K562 (cell line): ENCODE data around the gene GSTM2. TPM values are rescaled to one million over a fixed set of nuclear protein-coding genes. Genes with fewer than 3 reads are reported as not detected.

Experiments used
- CREBBP ChIP-seq: IDR thresholded peaks from one replicate; pipeline ENCODE4 v1.6.1; 2012; ENCODE audit warnings: low read depth, mild to moderate bottlenecking, control low read depth, inconsistent platforms, low read length
- HCFC1 ChIP-seq: IDR thresholded peaks from 2 replicates; pipeline ENCODE4 v1.6.1; 2012; ENCODE audit warnings: low read depth, low read length, improper control_type of control experiment
- ILF3 ChIP-seq: fragments of 450-650 bp; IDR thresholded peaks from 2 replicates; pipeline ENCODE4 v1.6.1; 2018; ENCODE audit warnings: antibody characterized with exemption, mild to moderate bottlenecking, moderate library complexity, borderline replicate concordance
- JUND ChIP-seq, 2 experiments: IDR thresholded peaks; 2 replicates in 1 of 2; 3 replicates in 1 of 2; pipeline ENCODE4 v1.6.1; 2011; ENCODE audit warnings: borderline replicate concordance in 2 of 2, low read depth in 2 of 2, low read length in 2 of 2, improper control_type of control experiment in 1 of 2, missing biosample characterization in 1 of 2, missing genetic modification characterization in 1 of 2, missing genetic modification reagents in 1 of 2
- MTA3 ChIP-seq: fragments of 450-650 bp; formaldehyde crosslinking; IDR thresholded peaks from 2 replicates; pipeline ENCODE4 v1.6.1; 2017; ENCODE audit warnings: mild to moderate bottlenecking, borderline replicate concordance
- MYNN ChIP-seq, 2 experiments: sonication (generic); formaldehyde crosslinking in 1 of 2; IDR thresholded peaks; 2 replicates each; pipeline versions ENCODE4 v1.5.0 to v1.6.1; 2016 to 2020; ENCODE audit warnings: antibody characterized with exemption in 1 of 2, missing genetic modification reagents in 1 of 2
- PML ChIP-seq: IDR thresholded peaks from 2 replicates; pipeline ENCODE4 v1.6.1; 2012; ENCODE audit warnings: low read length, inconsistent platforms
- PURB ChIP-seq: sonication (generic); formaldehyde crosslinking; IDR thresholded peaks from 2 replicates; pipeline ENCODE4 v1.9.0; 2021; ENCODE audit warnings: low read depth, mild to moderate bottlenecking, missing genetic modification reagents
- RBM22 ChIP-seq: fragments of 200-400 bp; formaldehyde crosslinking; IDR thresholded peaks from 2 replicates; pipeline ENCODE4 v1.6.1; 2018; ENCODE audit warnings: low read length, low read depth; ENCODE audit not compliant: poor library complexity, severe bottlenecking
- TARDBP ChIP-seq: fragments of 450-650 bp; IDR thresholded peaks from 2 replicates; pipeline ENCODE4 v1.6.1; 2016
- TBP ChIP-seq: optimal IDR thresholded peaks from 2 replicates; pipeline ENCODE3; 2011; ENCODE audit warnings: low read depth, low read length, improper control_type of control experiment
- TOE1 ChIP-seq, 2 experiments: fragments of 450-650 bp in 1 of 2; sonication (generic) in 1 of 2; formaldehyde crosslinking in 1 of 2; IDR thresholded peaks; 2 replicates each; pipeline versions ENCODE4 v1.7.1 to v1.8.0; 2016 to 2022; ENCODE audit warnings: borderline replicate concordance in 2 of 2, mild to moderate bottlenecking in 2 of 2, antibody characterized with exemption in 1 of 2, inconsistent platforms in 1 of 2, low read depth in 1 of 2, missing genetic modification reagents in 1 of 2, moderate library complexity in 1 of 2
- ZBTB12 ChIP-seq: fragments of 250-450 bp; sonication (Bioruptor Pico); IDR thresholded peaks from 2 replicates; pipeline ENCODE4 v1.4.0; 2020
- ZNF253 ChIP-seq: fragments of 250-450 bp; sonication (Bioruptor Pico); conservative IDR thresholded peaks from 2 replicates; pipeline ENCODE4 v1.6.1; 2021; ENCODE audit warnings: mild to moderate bottlenecking
- ZNF3 ChIP-seq: fragments of 250-450 bp; sonication (Bioruptor Pico); IDR thresholded peaks from 2 replicates; pipeline ENCODE4 v1.5.0; 2021; ENCODE audit warnings: mild to moderate bottlenecking, moderate library complexity
- ZNF431 ChIP-seq: sonication (generic); formaldehyde crosslinking; IDR thresholded peaks from 2 replicates; pipeline ENCODE4 v1.8.0; 2022; ENCODE audit warnings: mild to moderate bottlenecking, missing genetic modification reagents
- ZNF79 ChIP-seq: fragments of 250-450 bp; sonication (Bioruptor Pico); IDR thresholded peaks from 2 replicates; pipeline ENCODE4 v1.4.0; 2020; ENCODE audit warnings: low read depth, mild to moderate bottlenecking, moderate library complexity
- polyA plus RNA-seq, 8 experiments: library from polyadenylated mRNA; depleted of rRNA in 4 of 8; stranded (reverse) in 5 of 8; unstranded in 3 of 8; fragments of >200 nt; fragmentation: Nextera tagmentation in 2 of 8; fragmentation: Illumina TruSeq in 1 of 8; extraction: Ambion mirVana in 2 of 8; extraction: Trizol in 1 of 8; gene quantifications; 2 replicates each; pipeline versions ENCODE4 v1.2.1 to v1.2.3, GENCODE V29; 2011 to 2014; ENCODE audit warnings: inconsistent platforms in 1 of 8, missing spikeins in 1 of 8
- total RNA-seq, 7 experiments: library from RNA; depleted of rRNA in 6 of 7; stranded (reverse); fragments of >200 nt in 6 of 7; fragmentation: Illumina TruSeq in 2 of 7; extraction: Trizol in 2 of 7; gene quantifications; 2 replicates each; pipeline versions ENCODE4 v1.2.1 to v1.2.3, GENCODE V29; 2011 to 2021; ENCODE audit warnings: low replicate concordance in 1 of 7
- TF ChIP-seq, protein P1 (sequence below): sonication (generic); formaldehyde crosslinking; IDR thresholded peaks from 2 replicates; pipeline ENCODE4 v1.5.0; 2020; ENCODE audit warnings: missing genetic modification reagents
- TF ChIP-seq, protein P2 (sequence below): fragments of 450-650 bp; IDR thresholded peaks from 2 replicates; pipeline ENCODE4 v1.7.0; 2016; ENCODE audit warnings: borderline replicate concordance
- TF ChIP-seq, protein P3 (sequence below): IDR thresholded peaks from 2 replicates; pipeline ENCODE4 v1.6.1; 2016; ENCODE audit warnings: missing genetic modification characterization, missing compliant biosample characterization

The GSTM2 gene
- total and polyA plus RNA-seq, 9 of the 15 experiments (the other 6 are each of a cell fraction or from before 2014, with no cell fraction given), result 1.6 to 15.1 (median 6.8) TPM

DNA sequence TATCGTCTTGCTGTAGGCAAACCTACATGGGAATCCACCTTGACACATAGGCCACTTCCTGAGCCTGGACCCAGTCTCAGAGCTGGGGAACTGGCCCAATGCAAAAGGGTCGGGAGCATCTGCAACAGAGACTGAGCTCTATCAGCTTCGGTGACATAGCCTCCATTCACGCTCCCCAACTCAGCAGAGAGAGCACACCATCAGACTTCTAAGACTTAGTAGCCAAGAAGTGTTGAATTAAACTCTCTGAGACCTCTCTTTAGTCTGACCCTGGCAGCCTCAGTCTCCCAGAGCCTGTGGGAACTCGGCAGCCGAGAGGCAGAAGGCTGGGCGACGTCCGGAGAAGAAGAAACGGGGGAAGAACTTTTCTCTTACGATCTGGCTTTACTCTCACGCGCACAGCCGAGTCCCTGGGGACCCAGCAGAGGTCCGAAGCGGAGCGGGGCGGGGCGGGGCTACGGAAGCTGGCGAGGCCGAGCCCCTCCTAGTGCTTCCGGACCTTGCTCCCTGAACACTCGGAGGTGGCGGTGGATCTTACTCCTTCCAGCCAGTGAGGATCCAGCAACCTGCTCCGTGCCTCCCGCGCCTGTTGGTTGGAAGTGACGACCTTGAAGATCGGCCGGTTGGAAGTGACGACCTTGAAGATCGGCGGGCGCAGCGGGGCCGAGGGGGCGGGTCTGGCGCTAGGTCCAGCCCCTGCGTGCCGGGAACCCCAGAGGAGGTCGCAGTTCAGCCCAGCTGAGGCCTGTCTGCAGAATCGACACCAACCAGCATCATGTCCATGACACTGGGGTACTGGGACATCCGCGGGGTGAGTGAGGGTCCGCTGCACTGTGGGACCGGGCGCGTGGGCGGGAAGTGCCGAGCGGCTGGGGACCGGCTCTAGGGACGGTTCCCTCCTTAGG, 12.0 kb upstream of the GSTM2 start, which contains the start of gene GSTM4 (continued):
- TF ChIP-seq ZNF79 (no peak), MYNN (IDR thresholded peaks at IDR 0.05) (no peak), MYNN (CRISPR knock-in tag; IDR thresholded peaks at IDR 0.05) (no peak), ZNF431 (CRISPR knock-in tag) (peak; percentile 76), TBP (peak; percentile 60), ZNF3 (CRISPR knock-in tag) (no peak), TARDBP (peak; percentile 16; the same call in 1 of the 2 replicates), JUND (IDR thresholded peaks at IDR 0.05; ENCODE audit: borderline replicate concordance, low read depth, low read length) (no peak; the same call in 1 of the 2 replicates), JUND (tag; IDR thresholded peaks at IDR 0.05; ENCODE audit: borderline replicate concordance, low read depth, low read length) (no peak), ZBTB12 (CRISPR knock-in tag) (no peak), PURB (CRISPR knock-in tag) (no peak), CREBBP (no peak), HCFC1 (peak; percentile 53; the same call in 1 of the 2 replicates), ILF3 (no peak), PML (peak; percentile 61; the same call in 1 of the 2 replicates), ZNF253 (CRISPR knock-in tag) (no peak), TOE1 (IDR thresholded peaks at IDR 0.05; ENCODE audit: borderline replicate concordance) (peak; percentile 85), TOE1 (CRISPR knock-in tag; IDR thresholded peaks at IDR 0.05; ENCODE audit: borderline replicate concordance, low read depth) (no peak), RBM22 (no peak), MTA3 (peak; percentile 98)
- TF ChIP-seq, protein P1, sequence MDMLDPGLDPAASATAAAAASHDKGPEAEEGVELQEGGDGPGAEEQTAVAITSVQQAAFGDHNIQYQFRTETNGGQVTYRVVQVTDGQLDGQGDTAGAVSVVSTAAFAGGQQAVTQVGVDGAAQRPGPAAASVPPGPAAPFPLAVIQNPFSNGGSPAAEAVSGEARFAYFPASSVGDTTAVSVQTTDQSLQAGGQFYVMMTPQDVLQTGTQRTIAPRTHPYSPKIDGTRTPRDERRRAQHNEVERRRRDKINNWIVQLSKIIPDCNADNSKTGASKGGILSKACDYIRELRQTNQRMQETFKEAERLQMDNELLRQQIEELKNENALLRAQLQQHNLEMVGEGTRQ, result no peak
- TF ChIP-seq, protein P2, sequence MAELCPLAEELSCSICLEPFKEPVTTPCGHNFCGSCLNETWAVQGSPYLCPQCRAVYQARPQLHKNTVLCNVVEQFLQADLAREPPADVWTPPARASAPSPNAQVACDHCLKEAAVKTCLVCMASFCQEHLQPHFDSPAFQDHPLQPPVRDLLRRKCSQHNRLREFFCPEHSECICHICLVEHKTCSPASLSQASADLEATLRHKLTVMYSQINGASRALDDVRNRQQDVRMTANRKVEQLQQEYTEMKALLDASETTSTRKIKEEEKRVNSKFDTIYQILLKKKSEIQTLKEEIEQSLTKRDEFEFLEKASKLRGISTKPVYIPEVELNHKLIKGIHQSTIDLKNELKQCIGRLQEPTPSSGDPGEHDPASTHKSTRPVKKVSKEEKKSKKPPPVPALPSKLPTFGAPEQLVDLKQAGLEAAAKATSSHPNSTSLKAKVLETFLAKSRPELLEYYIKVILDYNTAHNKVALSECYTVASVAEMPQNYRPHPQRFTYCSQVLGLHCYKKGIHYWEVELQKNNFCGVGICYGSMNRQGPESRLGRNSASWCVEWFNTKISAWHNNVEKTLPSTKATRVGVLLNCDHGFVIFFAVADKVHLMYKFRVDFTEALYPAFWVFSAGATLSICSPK, result no peak
- TF ChIP-seq, protein P3, sequence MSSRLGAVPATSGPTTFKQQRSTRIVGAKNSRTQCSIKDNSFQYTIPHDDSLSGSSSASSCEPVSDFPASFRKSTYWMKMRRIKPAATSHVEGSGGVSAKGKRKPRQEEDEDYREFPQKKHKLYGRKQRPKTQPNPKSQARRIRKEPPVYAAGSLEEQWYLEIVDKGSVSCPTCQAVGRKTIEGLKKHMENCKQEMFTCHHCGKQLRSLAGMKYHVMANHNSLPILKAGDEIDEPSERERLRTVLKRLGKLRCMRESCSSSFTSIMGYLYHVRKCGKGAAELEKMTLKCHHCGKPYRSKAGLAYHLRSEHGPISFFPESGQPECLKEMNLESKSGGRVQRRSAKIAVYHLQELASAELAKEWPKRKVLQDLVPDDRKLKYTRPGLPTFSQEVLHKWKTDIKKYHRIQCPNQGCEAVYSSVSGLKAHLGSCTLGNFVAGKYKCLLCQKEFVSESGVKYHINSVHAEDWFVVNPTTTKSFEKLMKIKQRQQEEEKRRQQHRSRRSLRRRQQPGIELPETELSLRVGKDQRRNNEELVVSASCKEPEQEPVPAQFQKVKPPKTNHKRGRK, result no peak
